Transverse colon (tissue), 4 donors: Measurements from ENCODE around the gene PROM2. TPM values are rescaled to one million over a fixed set of nuclear protein-coding genes. Genes with fewer than 3 reads are reported as not detected.

Experiments used
- DNase-seq: peaks from one replicate; pipeline ENCODE4 v3.0.0-alpha.2; 2019
- H3K27ac ChIP-seq, 4 donors: fragments of 200-600 bp; sonication (generic); 2 replicates each; pipeline ENCODE4 v1.5.1; 2016 to 2018; ENCODE audit warnings: inconsistent platforms in 4 of 4
- H3K27me3 ChIP-seq: fragments of 200-600 bp; sonication (generic); 2 replicates; pipeline ENCODE4 v1.5.1; 2017; ENCODE audit warnings: inconsistent platforms
- H3K36me3 ChIP-seq, 4 donors: fragments of 200-600 bp; sonication (generic); 2 replicates each; pipeline ENCODE4 v1.5.1; 2017 to 2019; ENCODE audit warnings: inconsistent platforms in 4 of 4
- H3K4me1 ChIP-seq, 4 donors: fragments of 200-600 bp; sonication (generic); 2 replicates each; pipeline ENCODE4 v1.5.1; 2017 to 2020; ENCODE audit warnings: inconsistent platforms in 4 of 4
- H3K4me3 ChIP-seq, 4 donors: fragments of 200-600 bp; sonication (generic); 1 replicate in 1 of 4; 2 replicates in 3 of 4; pipeline versions ENCODE4 v1.5.1 to v1.6.1; 2017 to 2019; ENCODE audit warnings: inconsistent platforms in 4 of 4
- H3K9me3 ChIP-seq, 2 donors: fragments of 200-600 bp; sonication (generic); 2 replicates each; pipeline ENCODE4 v1.5.1; 2017 to 2019; ENCODE audit warnings: inconsistent platforms in 2 of 2
- EP300 ChIP-seq: sonication (generic); formaldehyde crosslinking; IDR thresholded peaks from one replicate; pipeline ENCODE4 v1.6.1; 2017; ENCODE audit warnings: antibody characterized with exemption, low read depth
- POLR2A ChIP-seq: fragments of 450-650 bp; IDR thresholded peaks from one replicate; pipeline ENCODE4 v1.6.1; 2016; ENCODE audit warnings: antibody characterized with exemption, mild to moderate bottlenecking, moderate library complexity
- POLR2AphosphoS5 ChIP-seq, 3 donors: sonication (generic); formaldehyde crosslinking; IDR thresholded peaks; one replicate each; pipeline ENCODE4 v1.6.1; 2016; ENCODE audit warnings: antibody characterized with exemption in 3 of 3
- WGBS, 2 donors: methylation state at CpG; one replicate each; pipeline ENCODE4 v1.1.5; 2018; ENCODE audit warnings: low coverage in 1 of 2; 5-methylcytosine and 5-hydroxymethylcytosine counted together
- in situ Hi-C, 4 donors: fragments of 200-750 bp; cut with MboI; loops; one replicate each; pipeline versions ENCODE4 v1.15.0 to v1.15.1; 2017; ENCODE audit warnings: low sequenced_read_pairs in 3 of 4, low pct_ligation_motif_present in 1 of 4, low pct_unique_long_range_greater_than_20kb in 1 of 4
- intact Hi-C: fragments of 100-400 bp; cut with DNase I; formaldehyde crosslinking; loops from one replicate; pipeline ENCODE4 v1.15.1; 2023; ENCODE audit warnings: low total_unique reads
- total RNA-seq, 4 donors: library from RNA; depleted of rRNA; stranded (reverse); fragments of >200 nt; gene quantifications; one replicate each; pipeline ENCODE4 v1.1.0, GENCODE V29; 2016
- TF ChIP-seq, protein P1 (sequence below), 5 experiments: fragments of 200-600 bp in 3 of 5; fragments of 450-650 bp in 2 of 5; sonication (generic) in 3 of 5; IDR thresholded peaks; 1 replicate in 2 of 5; 2 replicates in 3 of 5; pipeline ENCODE4 v1.5.1; 2016 to 2017; ENCODE audit warnings: antibody characterized with exemption in 5 of 5, inconsistent platforms in 3 of 5, mild to moderate bottlenecking in 2 of 5, moderate library complexity in 1 of 5

The PROM2 gene
- total RNA-seq, 4 donors from 2014 or later: 20.2 to 46.6 (median 28.6) TPM

GRCh38 chr2:95327861-95328260 lies 53.6 kb downstream of the PROM2 start:
- Histone ChIP-seq H3K4me3 (no peak overlapping the region), H3K27ac (no peak overlapping the region), H3K9me3 (no peaks in the 10 kb centered on the region), H3K27me3 (no peaks in the 10 kb centered on the region), H3K4me1 (no peaks in the 10 kb centered on the region), H3K36me3 (no peaks in the 10 kb centered on the region)
- DNase-seq: no peak
- TF ChIP-seq POLR2A: no peak
- TF ChIP-seq, protein P1, sequence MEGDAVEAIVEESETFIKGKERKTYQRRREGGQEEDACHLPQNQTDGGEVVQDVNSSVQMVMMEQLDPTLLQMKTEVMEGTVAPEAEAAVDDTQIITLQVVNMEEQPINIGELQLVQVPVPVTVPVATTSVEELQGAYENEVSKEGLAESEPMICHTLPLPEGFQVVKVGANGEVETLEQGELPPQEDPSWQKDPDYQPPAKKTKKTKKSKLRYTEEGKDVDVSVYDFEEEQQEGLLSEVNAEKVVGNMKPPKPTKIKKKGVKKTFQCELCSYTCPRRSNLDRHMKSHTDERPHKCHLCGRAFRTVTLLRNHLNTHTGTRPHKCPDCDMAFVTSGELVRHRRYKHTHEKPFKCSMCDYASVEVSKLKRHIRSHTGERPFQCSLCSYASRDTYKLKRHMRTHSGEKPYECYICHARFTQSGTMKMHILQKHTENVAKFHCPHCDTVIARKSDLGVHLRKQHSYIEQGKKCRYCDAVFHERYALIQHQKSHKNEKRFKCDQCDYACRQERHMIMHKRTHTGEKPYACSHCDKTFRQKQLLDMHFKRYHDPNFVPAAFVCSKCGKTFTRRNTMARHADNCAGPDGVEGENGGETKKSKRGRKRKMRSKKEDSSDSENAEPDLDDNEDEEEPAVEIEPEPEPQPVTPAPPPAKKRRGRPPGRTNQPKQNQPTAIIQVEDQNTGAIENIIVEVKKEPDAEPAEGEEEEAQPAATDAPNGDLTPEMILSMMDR (IDR thresholded peaks at IDR 0.05): no peak
- in situ Hi-C loops (no loop called here), intact Hi-C loops (no loop called here)
- WGBS, 2 donors: 83% methylated on average over 5 of the region's 7 CpGs; no CpG with 5 or more reads in 1 of the 2 donors

DNA sequence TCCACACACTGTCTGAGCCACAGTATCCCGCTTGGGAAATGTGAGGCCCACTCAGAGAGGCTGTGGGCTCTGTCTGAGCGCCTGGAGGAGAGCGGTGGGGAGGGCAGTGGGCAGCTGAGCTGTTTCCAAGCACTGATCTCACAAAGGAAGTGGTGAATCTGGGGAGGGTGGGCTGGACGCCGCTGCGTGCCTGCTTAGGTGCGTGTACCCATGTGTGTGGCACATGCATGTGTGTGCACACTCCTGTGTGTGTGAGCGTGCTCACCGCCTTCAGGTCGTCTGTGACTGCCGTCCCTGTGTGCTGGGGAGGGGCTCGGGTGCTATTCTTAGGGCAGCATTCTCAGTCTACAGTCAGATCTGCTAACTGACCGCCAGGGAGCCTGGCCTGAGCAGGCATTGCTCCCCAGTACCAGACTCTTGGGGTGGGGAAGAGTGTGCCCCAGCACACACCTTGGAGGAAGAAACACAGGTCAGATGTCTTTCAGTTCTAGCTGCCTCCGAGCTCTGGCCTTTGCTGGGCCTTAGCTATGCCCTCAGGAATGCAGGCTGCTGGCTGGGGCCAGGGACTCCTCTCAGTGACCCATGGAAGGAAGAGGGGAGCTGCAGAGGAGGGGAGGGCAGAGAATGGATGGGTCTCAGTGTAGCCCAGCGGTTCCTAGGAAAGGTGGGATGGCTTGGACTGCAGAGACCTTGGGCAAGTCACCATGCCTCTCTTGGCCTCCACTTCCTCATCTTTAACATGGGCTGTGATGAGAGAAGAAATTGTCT lies 54.3 kb downstream of the PROM2 start:
- DNase-seq: no peak
- Histone ChIP-seq H3K9me3 (no peaks in the 10 kb centered on the region), H3K4me1 (peaks cover 0 to 1% (median under 1%) of the 10 kb centered on the region in 4 donors), H3K27ac (no peak overlapping the region), H3K27me3 (no peaks in the 10 kb centered on the region), H3K4me3 (no peak overlapping the region), H3K36me3 (no peaks in the 10 kb centered on the region)
- intact Hi-C loops: no loop called here
- no peak for TF ChIP-seq POLR2A
- no peak for TF ChIP-seq EP300
- TF ChIP-seq POLR2AphosphoS5 (IDR thresholded peaks at IDR 0.05): no peak
- TF ChIP-seq, protein P1 (IDR thresholded peaks at IDR 0.05): no peak
- in situ Hi-C loops: no loop called here
- 81% methylated on average over 15 of the region's 15 CpGs; no CpG with 5 or more reads in 1 of the 2 donors for WGBS, 2 donors

- no peaks in the 10 kb centered on the region for H3K36me3 ChIP-seq
- H3K27me3 ChIP-seq: no peaks in the 10 kb centered on the region
- WGBS, 2 donors: 86% methylated on average over 12 of the region's 14 CpGs; no CpG with 5 or more reads in 1 of the 2 donors
- in situ Hi-C loops: no loop called here
- no peak for DNase-seq
- H3K4me1 ChIP-seq: peaks cover 0 to 6% (median 1%) of the 10 kb centered on the region in 4 donors
- H3K9me3 ChIP-seq: no peaks in the 10 kb centered on the region
- no peak for TF ChIP-seq EP300
- TF ChIP-seq POLR2A: no peak
- TF ChIP-seq, protein P1 (IDR thresholded peaks at IDR 0.05): no peak
- TF ChIP-seq POLR2AphosphoS5 (IDR thresholded peaks at IDR 0.05): no peak
- no peak overlapping the region for H3K4me3 ChIP-seq
- no peak overlapping the region for H3K27ac ChIP-seq
- intact Hi-C loops: no loop called here
Observed at GRCh38 chr2:95329401-95329800, 55.2 kb downstream of the PROM2 start.

DNA sequence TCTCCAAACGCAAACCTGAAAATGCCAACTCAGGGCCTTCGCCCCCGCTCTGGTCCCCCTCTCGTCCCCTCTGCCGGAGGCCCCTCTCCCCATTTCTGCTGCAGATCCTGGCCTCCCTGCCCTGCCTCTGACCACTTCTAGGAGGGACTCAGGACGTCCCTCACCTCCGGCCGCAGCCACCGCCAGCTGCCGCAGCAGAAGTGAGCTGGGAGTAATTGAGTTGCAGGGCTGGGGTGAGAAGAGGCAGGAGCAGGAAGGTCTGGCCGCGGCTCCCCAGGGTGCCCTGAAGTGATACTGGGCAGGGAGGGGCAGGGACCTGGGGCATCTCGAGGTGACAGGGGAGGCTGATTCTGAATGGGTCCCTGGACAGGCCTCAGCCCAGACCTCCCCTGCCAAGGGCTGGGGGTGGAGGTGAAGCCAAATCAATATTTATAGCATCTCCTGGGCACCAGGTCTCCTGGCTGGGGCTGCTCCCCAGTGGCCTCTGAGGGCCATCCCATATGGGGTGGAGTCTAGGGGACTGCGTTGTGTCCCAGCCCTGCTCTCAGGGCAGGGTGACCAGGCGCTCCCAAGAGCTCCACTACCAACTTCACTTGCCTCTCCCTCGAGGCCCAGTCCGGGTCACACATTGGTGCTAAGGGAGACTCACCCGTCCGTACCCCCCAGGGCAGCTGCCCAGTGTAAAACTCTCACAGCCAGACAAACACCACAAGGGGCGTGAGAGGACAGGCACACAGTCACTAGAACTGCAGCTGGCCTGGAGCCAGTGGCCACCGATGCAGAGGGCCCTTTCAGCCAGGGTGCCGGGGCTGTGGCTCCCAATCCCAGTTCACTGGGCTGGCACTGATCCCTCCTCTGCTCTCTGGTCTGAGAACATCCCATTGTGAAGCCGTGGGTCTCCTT lies 55.9 kb downstream of the PROM2 start:
- Histone ChIP-seq H3K36me3 (no peaks in the 10 kb centered on the region), H3K27me3 (no peaks in the 10 kb centered on the region), H3K4me3 (no peak overlapping the region), H3K27ac (no peak overlapping the region), H3K4me1 (peaks cover 0 to 7% (median 1%) of the 10 kb centered on the region in 4 donors), H3K9me3 (no peaks in the 10 kb centered on the region)
- in situ Hi-C loops (no loop called here), intact Hi-C loops (loop anchor here (10.0 kb wide), 1 partner anchor 125 kb away; the partner anchor contains the start of gene ZNF892)
- no peak for DNase-seq
- WGBS, 2 donors: 70 to 84% methylated on average over 5 to 18 of the region's 23 CpGs
- TF ChIP-seq POLR2A: no peak
- TF ChIP-seq EP300: no peak
- no peak for TF ChIP-seq POLR2AphosphoS5 (IDR thresholded peaks at IDR 0.05)
- TF ChIP-seq, protein P1 (IDR thresholded peaks at IDR 0.05): no peak
